Ishikawa (cell line): Measurements from ENCODE around the gene RGMA.
A peak's percentile ranks its signal among the peaks of the same experiment; 100 is the strongest.

ENCODE experiments used
- CEBPB ChIP-seq: IDR thresholded peaks from 2 replicates; pipeline ENCODE4 v1.6.1; 2012
- CREB1 ChIP-seq: IDR thresholded peaks from 2 replicates; pipeline ENCODE4 v1.6.1; 2012; ENCODE audit warnings: low read depth
- EGR1 ChIP-seq: IDR thresholded peaks from 2 replicates; pipeline ENCODE4 v1.6.1; 2012
- EP300 ChIP-seq: IDR thresholded peaks from 2 replicates; pipeline ENCODE4 v1.6.1; 2012; ENCODE audit warnings: borderline replicate concordance
- FOXM1 ChIP-seq: IDR thresholded peaks from 2 replicates; pipeline ENCODE4 v1.6.1; 2012; ENCODE audit warnings: low read depth, borderline replicate concordance
- NFIC ChIP-seq: IDR thresholded peaks from 2 replicates; pipeline ENCODE4 v1.6.1; 2012
- RAD21 ChIP-seq: IDR thresholded peaks from 2 replicates; pipeline ENCODE4 v1.6.1; 2012; ENCODE audit warnings: low read depth
- TAF1 ChIP-seq: IDR thresholded peaks from 2 replicates; pipeline ENCODE4 v1.6.1; 2012; ENCODE audit warnings: low read depth, mild to moderate bottlenecking
- TCF12 ChIP-seq: IDR thresholded peaks from 2 replicates; pipeline ENCODE4 v1.6.1; 2012; ENCODE audit warnings: low read depth
- TEAD4 ChIP-seq: IDR thresholded peaks from 2 replicates; pipeline ENCODE4 v1.6.1; 2012
- YY1 ChIP-seq: IDR thresholded peaks from 2 replicates; pipeline ENCODE4 v1.6.1; 2012; ENCODE audit warnings: low read depth
- ZBTB7A ChIP-seq: IDR thresholded peaks from 2 replicates; pipeline ENCODE4 v1.6.1; 2012; ENCODE audit warnings: low read depth
- TF ChIP-seq, protein P1 (sequence below): IDR thresholded peaks from 2 replicates; pipeline ENCODE4 v1.6.1; 2012
- TF ChIP-seq, protein P2 (sequence below): IDR thresholded peaks from 2 replicates; pipeline ENCODE4 v1.6.1; 2012; ENCODE audit warnings: low read depth, mild to moderate bottlenecking
- TF ChIP-seq, protein P3 (sequence below): IDR thresholded peaks from 2 replicates; pipeline ENCODE4 v1.6.1; 2012

The RGMA gene

DNA sequence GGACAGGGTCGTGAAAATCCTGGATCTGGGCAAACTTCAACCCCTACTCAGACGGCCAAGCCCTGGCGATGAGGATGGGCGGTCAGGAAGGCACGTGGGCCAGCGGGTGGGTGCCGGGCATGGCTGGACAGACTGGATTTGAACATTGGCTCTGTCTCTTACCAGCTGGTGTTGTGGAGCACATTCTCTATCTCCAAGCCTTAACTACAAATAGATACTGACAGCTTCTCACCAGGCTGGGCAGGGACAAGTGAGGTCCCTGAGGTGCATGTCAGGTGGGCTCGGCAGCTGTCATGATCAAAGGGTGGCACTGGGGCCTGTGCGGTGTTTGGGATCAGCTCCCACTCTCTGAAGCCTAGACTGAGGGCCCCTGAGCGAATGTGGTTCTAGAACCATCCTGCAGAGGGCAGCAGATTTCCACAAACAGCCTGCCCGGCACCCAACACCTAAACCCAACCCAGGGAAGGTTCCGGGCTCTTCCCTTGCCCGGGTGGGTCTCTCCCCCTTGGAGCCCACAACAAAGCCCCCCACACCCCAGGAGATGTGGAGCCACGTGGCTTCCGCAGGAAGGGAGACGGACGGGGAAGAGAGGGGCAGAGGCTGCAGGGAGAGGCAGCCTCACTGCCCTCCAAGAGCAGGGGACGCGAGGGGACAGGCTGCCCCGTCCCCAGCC lies 58.4 kb downstream of the RGMA start:
- TF ChIP-seq, protein P1, sequence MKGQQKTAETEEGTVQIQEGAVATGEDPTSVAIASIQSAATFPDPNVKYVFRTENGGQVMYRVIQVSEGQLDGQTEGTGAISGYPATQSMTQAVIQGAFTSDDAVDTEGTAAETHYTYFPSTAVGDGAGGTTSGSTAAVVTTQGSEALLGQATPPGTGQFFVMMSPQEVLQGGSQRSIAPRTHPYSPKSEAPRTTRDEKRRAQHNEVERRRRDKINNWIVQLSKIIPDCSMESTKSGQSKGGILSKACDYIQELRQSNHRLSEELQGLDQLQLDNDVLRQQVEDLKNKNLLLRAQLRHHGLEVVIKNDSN, result peak; percentile 43; the same call in 1 of the 2 replicates
- TF ChIP-seq RAD21 (peak; percentile 88), ZBTB7A (no peak)
- TF ChIP-seq, protein P2, sequence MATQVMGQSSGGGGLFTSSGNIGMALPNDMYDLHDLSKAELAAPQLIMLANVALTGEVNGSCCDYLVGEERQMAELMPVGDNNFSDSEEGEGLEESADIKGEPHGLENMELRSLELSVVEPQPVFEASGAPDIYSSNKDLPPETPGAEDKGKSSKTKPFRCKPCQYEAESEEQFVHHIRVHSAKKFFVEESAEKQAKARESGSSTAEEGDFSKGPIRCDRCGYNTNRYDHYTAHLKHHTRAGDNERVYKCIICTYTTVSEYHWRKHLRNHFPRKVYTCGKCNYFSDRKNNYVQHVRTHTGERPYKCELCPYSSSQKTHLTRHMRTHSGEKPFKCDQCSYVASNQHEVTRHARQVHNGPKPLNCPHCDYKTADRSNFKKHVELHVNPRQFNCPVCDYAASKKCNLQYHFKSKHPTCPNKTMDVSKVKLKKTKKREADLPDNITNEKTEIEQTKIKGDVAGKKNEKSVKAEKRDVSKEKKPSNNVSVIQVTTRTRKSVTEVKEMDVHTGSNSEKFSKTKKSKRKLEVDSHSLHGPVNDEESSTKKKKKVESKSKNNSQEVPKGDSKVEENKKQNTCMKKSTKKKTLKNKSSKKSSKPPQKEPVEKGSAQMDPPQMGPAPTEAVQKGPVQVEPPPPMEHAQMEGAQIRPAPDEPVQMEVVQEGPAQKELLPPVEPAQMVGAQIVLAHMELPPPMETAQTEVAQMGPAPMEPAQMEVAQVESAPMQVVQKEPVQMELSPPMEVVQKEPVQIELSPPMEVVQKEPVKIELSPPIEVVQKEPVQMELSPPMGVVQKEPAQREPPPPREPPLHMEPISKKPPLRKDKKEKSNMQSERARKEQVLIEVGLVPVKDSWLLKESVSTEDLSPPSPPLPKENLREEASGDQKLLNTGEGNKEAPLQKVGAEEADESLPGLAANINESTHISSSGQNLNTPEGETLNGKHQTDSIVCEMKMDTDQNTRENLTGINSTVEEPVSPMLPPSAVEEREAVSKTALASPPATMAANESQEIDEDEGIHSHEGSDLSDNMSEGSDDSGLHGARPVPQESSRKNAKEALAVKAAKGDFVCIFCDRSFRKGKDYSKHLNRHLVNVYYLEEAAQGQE, result no peak

DNA sequence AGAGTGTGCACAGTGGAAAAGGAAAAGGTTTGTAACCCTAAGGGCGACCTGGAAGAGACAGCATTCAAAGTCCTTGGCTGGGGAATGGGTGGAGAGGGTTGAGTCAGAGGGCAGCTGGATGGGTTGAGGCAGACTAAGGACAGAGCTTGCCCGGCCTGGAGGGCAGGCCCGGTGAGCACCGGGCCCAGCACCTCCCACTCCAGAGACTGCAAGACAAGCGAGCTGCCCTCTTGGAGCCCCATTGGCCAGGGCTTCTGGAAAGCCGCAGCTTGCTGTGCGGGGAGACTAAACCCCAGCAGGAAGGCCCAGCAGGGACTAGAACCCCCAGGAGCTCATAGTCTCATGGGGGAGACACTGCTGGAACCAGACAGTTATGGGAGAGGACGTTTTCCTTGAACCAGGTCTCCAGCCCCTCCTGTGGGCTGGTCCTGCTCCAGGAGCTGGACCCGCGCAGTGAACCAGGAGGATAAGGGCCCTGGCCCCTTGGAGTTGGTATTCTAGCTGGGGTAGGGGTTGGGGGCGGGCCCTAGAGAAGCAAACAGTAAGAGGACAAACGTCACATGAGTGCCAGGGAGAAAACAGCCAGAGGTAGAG lies 59.1 kb downstream of the RGMA start:
- TF ChIP-seq, protein P1, result no peak
- TF ChIP-seq TAF1 (no peak), RAD21 (no peak), TEAD4 (no peak), TCF12 (no peak), ZBTB7A (0 out of 2 replicates have a peak, but pooled peaks have one; percentile 4)

DNA sequence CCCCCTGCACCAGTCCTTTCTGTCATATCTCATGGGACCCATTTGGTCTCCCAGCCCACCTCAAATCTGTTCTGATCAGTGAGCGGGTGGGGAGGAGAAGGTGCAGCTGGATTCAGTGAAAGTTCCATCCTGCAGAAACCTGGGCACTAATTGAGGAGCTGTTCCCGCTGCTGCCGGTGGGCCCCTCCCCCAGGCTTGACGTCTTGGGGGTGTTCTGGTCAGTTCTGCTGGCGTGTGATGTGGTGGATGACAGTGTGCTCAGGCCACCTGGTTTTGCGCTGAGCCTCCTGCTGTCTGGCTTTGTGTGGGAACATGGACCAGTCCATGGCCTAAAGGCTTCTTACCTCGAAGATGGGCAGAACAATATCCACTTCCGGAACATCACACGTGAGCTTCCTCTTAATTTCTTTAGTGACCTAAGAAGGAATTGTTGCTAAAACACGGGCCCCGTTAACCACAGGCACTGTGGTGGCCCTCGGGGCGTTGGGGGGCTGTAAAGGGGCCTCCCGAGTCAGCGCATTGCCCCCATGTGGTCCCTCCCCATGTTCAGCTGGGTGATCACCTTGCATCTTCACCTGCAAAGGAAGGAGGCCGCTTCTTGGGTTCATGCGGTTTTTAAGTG lies 59.7 kb downstream of the RGMA start:
- TF ChIP-seq TCF12, result no peak
- no peak for TF ChIP-seq CEBPB
- no peak for TF ChIP-seq TEAD4
- TF ChIP-seq FOXM1, result no peak

DNA sequence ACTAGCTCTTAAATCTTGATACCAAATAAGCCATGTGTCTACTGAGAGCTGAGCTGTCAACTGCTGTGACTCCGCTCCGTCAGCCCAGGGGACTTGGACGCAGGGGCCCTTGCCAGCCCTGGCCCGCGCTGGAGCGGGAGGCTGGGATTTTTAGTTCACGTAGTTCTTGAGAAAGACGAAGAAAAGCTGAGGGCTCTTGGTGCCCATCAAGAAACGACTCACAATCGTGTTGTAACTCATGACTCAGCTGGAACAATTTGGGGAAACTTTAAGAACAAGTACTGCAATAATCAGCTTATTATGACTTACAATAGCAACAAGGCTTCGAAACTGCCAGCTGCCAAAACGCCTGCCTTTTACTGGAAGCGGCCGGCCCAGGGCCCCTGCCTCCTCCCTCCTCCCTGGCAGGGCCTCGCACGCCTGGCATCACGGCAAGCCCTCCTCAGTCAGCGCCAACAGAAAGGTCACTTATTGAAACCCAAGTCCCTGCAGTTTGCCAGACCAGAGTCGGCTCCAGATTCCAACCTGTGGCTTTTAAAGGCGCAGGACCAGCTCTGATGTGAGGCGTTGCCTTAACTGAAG lies 60.3 kb downstream of the RGMA start:
- TF ChIP-seq, protein P1, result no peak
- TF ChIP-seq TCF12, result 0 out of 2 replicates have a peak, but pooled peaks have one; percentile 20

DNA sequence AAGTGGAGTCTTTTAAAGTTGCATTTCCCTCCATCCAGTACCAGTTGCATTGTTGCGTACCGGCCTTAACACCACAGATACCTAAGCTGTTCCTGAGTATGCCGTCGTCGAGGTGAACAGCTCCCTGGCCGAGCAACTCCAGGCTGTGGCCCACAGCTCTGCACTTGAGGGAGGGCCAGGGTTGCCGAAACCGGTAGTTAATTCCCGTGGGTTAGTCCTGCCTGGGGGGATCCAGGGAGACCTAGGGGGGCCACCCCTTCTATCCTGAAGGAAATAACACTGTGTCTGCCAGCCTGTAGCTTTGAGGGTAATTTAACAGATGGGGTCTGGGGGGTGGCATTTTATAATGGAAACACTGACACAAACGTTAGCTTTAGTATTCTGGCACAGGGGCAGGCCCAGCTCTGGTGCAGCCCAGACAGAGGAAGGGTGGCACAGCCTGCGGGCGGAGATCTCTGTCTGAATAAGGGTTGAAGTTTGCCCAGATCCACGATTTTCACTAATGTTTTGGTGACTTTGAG lies 60.8 kb downstream of the RGMA start:
- TF ChIP-seq YY1 (no peak), TCF12 (no peak), TAF1 (no peak), NFIC (no peak), FOXM1 (no peak), RAD21 (no peak)
- TF ChIP-seq, protein P1, result no peak

DNA sequence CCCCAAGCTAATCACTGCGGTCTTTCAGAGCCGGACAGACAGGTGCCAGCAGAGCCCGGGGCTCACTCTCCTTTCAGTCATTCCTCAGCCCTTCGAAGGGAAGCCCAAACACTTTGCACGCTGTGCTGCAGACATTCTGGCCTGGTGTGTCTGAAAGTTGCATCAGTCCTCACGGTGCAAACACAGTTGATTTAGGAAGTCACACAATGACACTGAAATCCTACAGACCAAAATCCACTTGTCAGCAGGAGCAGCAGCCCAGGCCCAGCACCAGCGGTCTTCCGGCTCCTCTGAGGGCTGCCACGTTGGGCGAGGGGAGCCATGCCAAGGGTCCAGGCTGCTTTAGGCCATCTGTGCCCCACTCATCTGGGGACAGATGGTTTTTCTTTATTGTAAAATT lies 61.6 kb downstream of the RGMA start:
- TF ChIP-seq TAF1, result no peak
- TF ChIP-seq NFIC, result no peak
- TF ChIP-seq, protein P1, result no peak
- TF ChIP-seq YY1, result no peak
- TF ChIP-seq TCF12, result no peak
- no peak for TF ChIP-seq FOXM1
- no peak for TF ChIP-seq CEBPB
- TF ChIP-seq TEAD4, result no peak
- TF ChIP-seq EGR1, result no peak
- no peak for TF ChIP-seq CREB1

DNA sequence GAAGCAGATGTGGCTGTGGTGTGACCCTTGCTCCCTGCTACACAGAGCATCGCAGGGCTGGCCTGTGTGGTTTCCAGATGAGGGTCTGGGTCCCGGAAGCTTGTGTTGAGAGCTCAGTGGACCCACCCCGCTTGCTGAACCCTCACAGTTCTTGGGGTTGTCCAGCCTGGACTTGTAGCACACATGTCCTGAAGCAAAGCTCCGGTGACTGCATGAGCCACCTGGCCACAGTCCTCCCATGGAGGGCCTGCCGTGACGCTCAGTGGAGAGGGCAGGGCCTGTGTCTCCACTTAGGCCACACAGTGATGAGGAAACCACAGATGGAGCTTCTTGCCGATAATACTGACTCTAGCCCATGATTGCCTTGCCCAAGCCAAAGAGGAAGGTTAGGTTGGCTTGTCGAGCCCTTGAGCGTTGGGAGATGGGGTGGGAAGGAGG lies 62.6 kb downstream of the RGMA start:
- TF ChIP-seq RAD21 (no peak), TEAD4 (no peak), TCF12 (no peak), ZBTB7A (no peak), CREB1 (no peak), TAF1 (no peak), CEBPB (no peak), EGR1 (no peak), YY1 (no peak), FOXM1 (no peak), NFIC (no peak), EP300 (no peak)
- TF ChIP-seq, protein P3, sequence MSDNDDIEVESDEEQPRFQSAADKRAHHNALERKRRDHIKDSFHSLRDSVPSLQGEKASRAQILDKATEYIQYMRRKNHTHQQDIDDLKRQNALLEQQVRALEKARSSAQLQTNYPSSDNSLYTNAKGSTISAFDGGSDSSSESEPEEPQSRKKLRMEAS, result no peak
- TF ChIP-seq, protein P2, result no peak
- TF ChIP-seq, protein P1, result no peak
